Middle frontal gyrus (tissue), 1 donor: ENCODE data around the gene MAP2K3.
"Not testable (repeated sequence)": the region's sequence is repeated elsewhere in the genome, so short reads cannot be mapped to it uniquely, and the experiment has no call there.

Experiments
- DNase-seq: peaks from one replicate; pipeline ENCODE4 v3.0.0-alpha.2; 2015; ENCODE audit warnings: low spot score; ENCODE audit errors: extremely low spot score

Gene MAP2K3

GRCh38 chr17:21310061-21310765 lies 25.7 kb downstream of the MAP2K3 start:
- not testable (repeated sequence) for DNase-seq

GRCh38 chr17:21310766-21311602 lies 26.5 kb downstream of the MAP2K3 start:
- DNase-seq: not testable (repeated sequence)

GRCh38 chr17:21313320-21313719 lies 28.8 kb downstream of the MAP2K3 start:
- no peak for DNase-seq

GRCh38 chr17:21313761-21314160 lies 29.2 kb downstream of the MAP2K3 start:
- not testable (repeated sequence) for DNase-seq

GRCh38 chr17:21314261-21314664 lies 29.8 kb downstream of the MAP2K3 start:
- not testable (repeated sequence) for DNase-seq

- DNase-seq: not testable (repeated sequence)
Measured at GRCh38 chr17:21314701-21315111, 30.2 kb downstream of the MAP2K3 start.

- not testable (repeated sequence) for DNase-seq
Measured at GRCh38 chr17:21315246-21316000, 30.9 kb downstream of the MAP2K3 start.

- not testable (repeated sequence) for DNase-seq
Measured at GRCh38 chr17:21316212-21316886, 31.8 kb downstream of the MAP2K3 start.

- DNase-seq: not testable (repeated sequence)
Measured at GRCh38 chr17:21316887-21317500, 32.5 kb downstream of the MAP2K3 start.

GRCh38 chr17:21317821-21318220 lies 33.3 kb downstream of the MAP2K3 start:
- not testable (repeated sequence) for DNase-seq

- no peak for DNase-seq
Measured at GRCh38 chr17:21318439-21318838, 33.9 kb downstream of the MAP2K3 start.

- not testable (repeated sequence) for DNase-seq
Measured at GRCh38 chr17:21318856-21319255, 34.3 kb downstream of the MAP2K3 start.

- not testable (repeated sequence) for DNase-seq
Measured at GRCh38 chr17:21319256-21319655, 34.7 kb downstream of the MAP2K3 start.

GRCh38 chr17:21319686-21320375 lies 35.3 kb downstream of the MAP2K3 start:
- DNase-seq: not testable (repeated sequence)

- DNase-seq: not testable (repeated sequence)
Measured at GRCh38 chr17:21320430-21320829, 35.9 kb downstream of the MAP2K3 start.

- not testable (repeated sequence) for DNase-seq
Measured at GRCh38 chr17:21321061-21321460, 36.5 kb downstream of the MAP2K3 start.

GRCh38 chr17:21321744-21322191 lies 37.3 kb downstream of the MAP2K3 start:
- not testable (repeated sequence) for DNase-seq

- DNase-seq: not testable (repeated sequence)
Measured at GRCh38 chr17:21323257-21324111, 39.0 kb downstream of the MAP2K3 start.

GRCh38 chr17:21324741-21325140 lies 40.2 kb downstream of the MAP2K3 start:
- DNase-seq: not testable (repeated sequence)
